HG03460 (cell line): Measurements from ENCODE around the gene SIL1.
"Not testable (repeated sequence)": the region's sequence is repeated elsewhere in the genome, so short reads cannot be mapped to it uniquely, and the experiment has no call there.

ENCODE experiments used
- ATAC-seq: cut with Tn5 transposase; IDR thresholded peaks from one replicate; pipeline ENCODE4 v1.9.1; 2021; ENCODE audit not compliant: unreplicated experiment

The SIL1 gene

GRCh38 chr5:139177809-139178588 lies 20.2 kb downstream of the SIL1 start:
- peak; percentile 55 for ATAC-seq

GRCh38 chr5:139177281-139177680 lies 20.9 kb downstream of the SIL1 start:
- not testable (repeated sequence) for ATAC-seq

GRCh38 chr5:139174382-139174781 lies 23.8 kb downstream of the SIL1 start:
- not testable (repeated sequence) for ATAC-seq

- no peak for ATAC-seq
These were observed 26.3 kb downstream of the SIL1 start for GRCh38 chr5:139171779-139172404.

- ATAC-seq: no peak
These were observed 30.0 kb downstream of the SIL1 start for GRCh38 chr5:139167952-139168720.

GRCh38 chr5:139167533-139167932 lies 30.6 kb downstream of the SIL1 start:
- no peak for ATAC-seq

- no peak for ATAC-seq
These were observed 31.1 kb downstream of the SIL1 start for GRCh38 chr5:139167063-139167462.

GRCh38 chr5:139164897-139165296 lies 33.3 kb downstream of the SIL1 start:
- ATAC-seq: not testable (repeated sequence)

GRCh38 chr5:139164020-139164419 lies 34.1 kb downstream of the SIL1 start:
- no peak for ATAC-seq

- ATAC-seq: no peak
These were observed 35.7 kb downstream of the SIL1 start for GRCh38 chr5:139162448-139162847.

- no peak for ATAC-seq
These were observed 39.4 kb downstream of the SIL1 start for GRCh38 chr5:139158791-139159190.

GRCh38 chr5:139157556-139157955 lies 40.6 kb downstream of the SIL1 start:
- no peak for ATAC-seq

GRCh38 chr5:139156814-139157213 lies 41.4 kb downstream of the SIL1 start:
- no peak for ATAC-seq

GRCh38 chr5:139155333-139155732 lies 42.8 kb downstream of the SIL1 start:
- ATAC-seq: no peak

- no peak for ATAC-seq
These were observed 46.3 kb downstream of the SIL1 start for GRCh38 chr5:139151902-139152301.

- no peak for ATAC-seq
These were observed 47.7 kb downstream of the SIL1 start for GRCh38 chr5:139150367-139150999.

GRCh38 chr5:139149477-139150199 lies 48.5 kb downstream of the SIL1 start:
- no peak for ATAC-seq

- no peak for ATAC-seq
These were observed 49.2 kb downstream of the SIL1 start for GRCh38 chr5:139148986-139149385.

- no peak for ATAC-seq
These were observed 49.9 kb downstream of the SIL1 start for GRCh38 chr5:139148306-139148705.

- ATAC-seq: no peak
These were observed 50.6 kb downstream of the SIL1 start for GRCh38 chr5:139147483-139148087.
